ENCODE data around the gene PPM1G.

PPM1G gene

GRCh38 chr2:27372937-27373336 is 36.5 kb downstream of the PPM1G start:
- H3K4me3 ChIP-seq (ENCODE audit: low read length): no peak overlapping the region
- no peak overlapping the region for H3K4me2 ChIP-seq (ENCODE audit: low read length)
- no peaks in the 10 kb centered on the region for H3K27me3 ChIP-seq (ENCODE audit: low read depth, low read length)
- H4K20me1 ChIP-seq (ENCODE audit: insufficient read depth, low read length): no peaks in the 10 kb centered on the region
- H3K9me3 ChIP-seq (ENCODE audit: insufficient read depth, low read length): no peaks in the 10 kb centered on the region
- H3K36me3 ChIP-seq (replicated peaks; ENCODE audit: low read depth, low read length): peaks cover 34% of the 10 kb centered on the region
- peaks cover 16% of the 10 kb centered on the region for H3K4me1 ChIP-seq (ENCODE audit: low read length)
- no peak overlapping the region for H3K9ac ChIP-seq (ENCODE audit: low read length)
- no peak overlapping the region for H3K27ac ChIP-seq (ENCODE audit: low read length)
- no peak overlapping the region for H2AFZ ChIP-seq (ENCODE audit: low read depth, low read length)
- H3K79me2 ChIP-seq (ENCODE audit: low read length): peaks cover 43% of the 10 kb centered on the region
- TF ChIP-seq EZH2phosphoT487 (IDR thresholded peaks at IDR 0.05; ENCODE audit: low read depth): no peak
- TF ChIP-seq CTCF (IDR thresholded peaks at IDR 0.05; ENCODE audit: low read depth, low read length): no peak

GRCh38 chr2:27370816-27371620 is 38.4 kb downstream of the PPM1G start:
- Histone ChIP-seq H3K4me2 (ENCODE audit: low read length) (peak overlapping the region; percentile 94), H4K20me1 (ENCODE audit: insufficient read depth, low read length) (no peaks in the 10 kb centered on the region), H3K27ac (ENCODE audit: low read length) (peak overlapping the region; percentile 65), H3K9ac (ENCODE audit: low read length) (peak overlapping the region; percentile 95), H3K9me3 (ENCODE audit: insufficient read depth, low read length) (no peaks in the 10 kb centered on the region), H3K27me3 (ENCODE audit: low read depth, low read length) (no peaks in the 10 kb centered on the region), H3K4me1 (ENCODE audit: low read length) (peaks cover 16% of the 10 kb centered on the region), H2AFZ (ENCODE audit: low read depth, low read length) (no peak overlapping the region; the same call in 1 of the 2 replicates), H3K79me2 (ENCODE audit: low read length) (peaks cover 43% of the 10 kb centered on the region), H3K36me3 (replicated peaks; ENCODE audit: low read depth, low read length) (peaks cover 33% of the 10 kb centered on the region), H3K4me3 (ENCODE audit: low read length) (peak overlapping the region; percentile 93)
- TF ChIP-seq CTCF (IDR thresholded peaks at IDR 0.05; ENCODE audit: low read depth, low read length) (no peak), EZH2phosphoT487 (IDR thresholded peaks at IDR 0.05; ENCODE audit: low read depth) (no peak)

- Histone ChIP-seq H3K4me3 (ENCODE audit: low read length) (peak within 1 kb of the TSS; percentile 93), H3K9me3 (ENCODE audit: insufficient read depth, low read length) (no peaks in the 10 kb centered on the region), H3K27ac (ENCODE audit: low read length) (peak within 1 kb of the TSS; percentile 65), H3K27me3 (ENCODE audit: low read depth, low read length) (no peaks in the 10 kb centered on the region), H3K36me3 (replicated peaks; ENCODE audit: low read depth, low read length) (peaks cover 26% of the 10 kb centered on the region), H3K4me1 (ENCODE audit: low read length) (peaks cover 16% of the 10 kb centered on the region), H2AFZ (ENCODE audit: low read depth, low read length) (no peak within 1 kb of the TSS; the same call in 1 of the 2 replicates), H3K9ac (ENCODE audit: low read length) (peak within 1 kb of the TSS; percentile 95), H3K79me2 (ENCODE audit: low read length) (peaks cover 43% of the 10 kb centered on the region), H4K20me1 (ENCODE audit: insufficient read depth, low read length) (no peaks in the 10 kb centered on the region), H3K4me2 (ENCODE audit: low read length) (peak within 1 kb of the TSS; percentile 96)
- TF ChIP-seq CTCF (IDR thresholded peaks at IDR 0.05; ENCODE audit: low read depth, low read length): peak; percentile 73
- no peak for TF ChIP-seq EZH2phosphoT487 (IDR thresholded peaks at IDR 0.05; ENCODE audit: low read depth)
Measured at GRCh38 chr2:27370026-27370815, 39.2 kb downstream of the PPM1G start, which contains the start of the genes EIF2B4 and SNX17. EIF2B4 (minus strand) TSS chr2:27370338; CDS start chr2:27370314, 24 bp downstream. SNX17 (plus strand) TSS chr2:27370616; CDS start chr2:27370744, 128 bp downstream.

All from OCI-LY3 (cell line).